HEK293 (cell line): ENCODE results near the gene SPTBN1.

Experiments used
- CTCF ChIA-PET: fragments of 350-600 bp; formaldehyde crosslinking; extraction: SDS; loops from one replicate; lab custom pipeline; 2021; ENCODE audit warnings: antibody characterized with exemption; lab: Yijun Ruan, JAX
- POLR2A ChIA-PET: fragments of 300-600 bp; formaldehyde crosslinking; extraction: SDS; loops from one replicate; lab custom pipeline; 2020; ENCODE audit warnings: antibody characterized with exemption, inconsistent platforms; lab: Yijun Ruan, JAX
- H3K27ac ChIP-seq: fragments of 200-500 bp; sonication (Bioruptor generic); 2 replicates; pipeline ENCODE4 v1.5.1; 2014; ENCODE audit warnings: low read depth, low read length, control low read depth, inconsistent platforms; ENCODE audit errors: extremely low read depth
- H3K36me3 ChIP-seq, 2 experiments: fragments of 200-500 bp in 1 of 2; sonication (Bioruptor generic) in 1 of 2; 1 replicate in 1 of 2; 2 replicates in 1 of 2; pipeline ENCODE4 v1.5.1; 2014 to 2017; ENCODE audit warnings: inconsistent platforms in 2 of 2, low read length in 2 of 2; ENCODE audit not compliant: control insufficient read depth in 2 of 2, insufficient read depth in 1 of 2
- H3K4me1 ChIP-seq: fragments of 200-500 bp; sonication (Bioruptor generic); 2 replicates; pipeline ENCODE4 v1.5.1; 2014; ENCODE audit warnings: mild to moderate bottlenecking, low read length, inconsistent platforms; ENCODE audit not compliant: control insufficient read depth, insufficient read depth
- H3K4me3 ChIP-seq: 2 replicates; pipeline ENCODE4 v1.5.1; 2011; ENCODE audit warnings: low read depth, mild to moderate bottlenecking, control low read depth, low read length, moderate library complexity
- H3K9me3 ChIP-seq: fragments of 200-500 bp; sonication (Bioruptor generic); 2 replicates; pipeline ENCODE4 v1.5.1; 2014; ENCODE audit warnings: low read depth, low read length, inconsistent platforms; ENCODE audit not compliant: control insufficient read depth, insufficient read depth
- CTCF ChIP-seq: fragments of 450-650 bp; formaldehyde crosslinking; IDR thresholded peaks from 2 replicates; pipeline ENCODE4 v1.5.1; 2016; ENCODE audit warnings: missing biosample characterization, missing genetic modification characterization
- HOXD13 ChIP-seq: sonication (generic); formaldehyde crosslinking; IDR thresholded peaks from 2 replicates; pipeline ENCODE4 v1.8.0; 2022; ENCODE audit warnings: missing genetic modification reagents, borderline replicate concordance
- INSM2 ChIP-seq: fragments of 450-650 bp; formaldehyde crosslinking; IDR thresholded peaks from 2 replicates; pipeline ENCODE4 v1.5.1; 2016; ENCODE audit warnings: missing biosample characterization, missing genetic modification characterization
- KLF7 ChIP-seq: fragments of 450-650 bp; formaldehyde crosslinking; IDR thresholded peaks from 2 replicates; pipeline ENCODE4 v1.5.1; 2016; ENCODE audit warnings: missing biosample characterization, missing genetic modification characterization, borderline replicate concordance
- RBAK ChIP-seq: fragments of 450-650 bp; formaldehyde crosslinking; IDR thresholded peaks from 2 replicates; pipeline ENCODE4 v1.5.1; 2016; ENCODE audit warnings: missing biosample characterization, missing genetic modification characterization
- YY2 ChIP-seq: fragments of 450-650 bp; formaldehyde crosslinking; IDR thresholded peaks from 2 replicates; pipeline ENCODE4 v1.5.1; 2016; ENCODE audit warnings: missing biosample characterization, missing genetic modification characterization
- ZBTB8A ChIP-seq: fragments of 450-650 bp; formaldehyde crosslinking; IDR thresholded peaks from 2 replicates; pipeline ENCODE4 v1.5.1; 2016; ENCODE audit warnings: missing biosample characterization, missing genetic modification characterization
- ZNF132 ChIP-seq: fragments of 450-650 bp; formaldehyde crosslinking; IDR thresholded peaks from 2 replicates; pipeline ENCODE4 v1.5.1; 2017; ENCODE audit warnings: missing biosample characterization, missing genetic modification characterization, borderline replicate concordance
- ZNF26 ChIP-seq: fragments of 450-650 bp; formaldehyde crosslinking; IDR thresholded peaks from 2 replicates; pipeline ENCODE4 v1.5.1; 2016; ENCODE audit warnings: missing biosample characterization, missing genetic modification characterization
- ZNF311 ChIP-seq: fragments of 450-650 bp; formaldehyde crosslinking; IDR thresholded peaks from 2 replicates; pipeline ENCODE4 v1.5.1; 2017; ENCODE audit warnings: missing biosample characterization, missing genetic modification characterization, borderline replicate concordance
- ZNF350 ChIP-seq: fragments of 450-650 bp; formaldehyde crosslinking; IDR thresholded peaks from 2 replicates; pipeline ENCODE4 v1.5.0; 2017; ENCODE audit warnings: missing biosample characterization, mild to moderate bottlenecking, missing genetic modification characterization
- ZNF404 ChIP-seq: fragments of 450-650 bp; formaldehyde crosslinking; IDR thresholded peaks from 2 replicates; pipeline ENCODE4 v1.5.1; 2017; ENCODE audit warnings: missing biosample characterization, missing genetic modification characterization
- ZNF488 ChIP-seq: fragments of 450-650 bp; formaldehyde crosslinking; IDR thresholded peaks from 2 replicates; pipeline ENCODE4 v1.5.1; 2016; ENCODE audit warnings: missing biosample characterization, missing genetic modification characterization
- ZNF529 ChIP-seq: fragments of 450-650 bp; formaldehyde crosslinking; IDR thresholded peaks from 2 replicates; pipeline ENCODE4 v1.5.1; 2017; ENCODE audit warnings: missing genetic modification characterization, missing biosample characterization; ENCODE audit not compliant: insufficient replicate concordance
- ZNF544 ChIP-seq: fragments of 450-650 bp; formaldehyde crosslinking; IDR thresholded peaks from 2 replicates; pipeline ENCODE4 v1.5.0; 2017; ENCODE audit warnings: missing biosample characterization, missing genetic modification characterization
- ZNF555 ChIP-seq: fragments of 450-650 bp; formaldehyde crosslinking; conservative IDR thresholded peaks from 2 replicates; pipeline ENCODE4 v1.5.1; 2017; ENCODE audit warnings: missing biosample characterization, mild to moderate bottlenecking, missing genetic modification characterization, inconsistent platforms
- ZNF610 ChIP-seq: fragments of 450-650 bp; formaldehyde crosslinking; IDR thresholded peaks from 2 replicates; pipeline ENCODE4 v1.5.1; 2016; ENCODE audit warnings: missing biosample characterization, missing genetic modification characterization, borderline replicate concordance
- ZNF704 ChIP-seq: fragments of 450-650 bp; formaldehyde crosslinking; IDR thresholded peaks from 2 replicates; pipeline ENCODE4 v1.5.1; 2016; ENCODE audit warnings: missing biosample characterization, missing genetic modification characterization
- ZNF776 ChIP-seq: fragments of 450-650 bp; formaldehyde crosslinking; IDR thresholded peaks from 2 replicates; pipeline ENCODE4 v1.5.0; 2017; ENCODE audit warnings: missing biosample characterization, missing genetic modification characterization, borderline replicate concordance
- ZSCAN18 ChIP-seq: fragments of 450-650 bp; formaldehyde crosslinking; IDR thresholded peaks from 2 replicates; pipeline ENCODE4 v1.5.1; 2016; ENCODE audit warnings: missing biosample characterization, missing genetic modification characterization
- TF ChIP-seq, protein P1 (sequence below): fragments of 450-650 bp; formaldehyde crosslinking; IDR thresholded peaks from 2 replicates; pipeline ENCODE4 v1.5.1; 2016; ENCODE audit warnings: missing biosample characterization, missing genetic modification characterization, borderline replicate concordance
- TF ChIP-seq, protein P2 (sequence below): fragments of 450-650 bp; formaldehyde crosslinking; IDR thresholded peaks from 2 replicates; pipeline ENCODE4 v1.5.1; 2016; ENCODE audit warnings: missing biosample characterization, missing genetic modification characterization, low read depth

The SPTBN1 gene

GRCh38 chr2:54701029-54701428 is 244.9 kb downstream of the SPTBN1 start:
- TF ChIP-seq ZNF26 (tag by site-specific recombination): no peak
- no peak for TF ChIP-seq ZNF132 (tag by site-specific recombination)
- TF ChIP-seq INSM2 (tag by site-specific recombination): no peak
- TF ChIP-seq ZBTB8A: no peak
- TF ChIP-seq HOXD13 (CRISPR knock-in tag): no peak
- no peak for TF ChIP-seq RBAK (tag by site-specific recombination)
- TF ChIP-seq ZNF610 (tag by site-specific recombination): no peak
- TF ChIP-seq ZNF311: no peak
- no peak for TF ChIP-seq CTCF (tag by site-specific recombination)
- no peak for TF ChIP-seq ZNF555 (tag by site-specific recombination)
- no peak for TF ChIP-seq ZNF529
- no peak for TF ChIP-seq ZNF404 (tag by site-specific recombination)
- TF ChIP-seq YY2 (tag by site-specific recombination): no peak
- no peak for TF ChIP-seq ZNF704 (tag by site-specific recombination)
- TF ChIP-seq ZNF488 (tag by site-specific recombination): no peak
- no peak for TF ChIP-seq ZSCAN18 (tag by site-specific recombination)
- CTCF ChIA-PET: no interaction called here
- POLR2A ChIA-PET: no interaction called here

GRCh38 chr2:54704238-54704637 is 248.1 kb downstream of the SPTBN1 start:
- POLR2A ChIA-PET: interaction anchor here (1.0 to 1.2 kb wide), 2 partner anchors 19 to 527 kb away, joined by 3 read pairs; no protein-coding TSS in a partner anchor
- CTCF ChIA-PET: interaction anchor here (0.5 to 4.8 kb wide), 45 partner anchors 8 to 934 kb away, joined by 3 to 64 read pairs (median 4); partner anchors contain the start of gene ACYP2
- H3K9me3 ChIP-seq: no peaks in the 10 kb centered on the region
- H3K27ac ChIP-seq: no peak overlapping the region
- H3K36me3 ChIP-seq: no peaks in the 10 kb centered on the region
- H3K4me3 ChIP-seq: no peak overlapping the region
- no peaks in the 10 kb centered on the region for H3K4me1 ChIP-seq
- no peak for TF ChIP-seq ZNF776 (tag by site-specific recombination)
- TF ChIP-seq, protein P1, sequence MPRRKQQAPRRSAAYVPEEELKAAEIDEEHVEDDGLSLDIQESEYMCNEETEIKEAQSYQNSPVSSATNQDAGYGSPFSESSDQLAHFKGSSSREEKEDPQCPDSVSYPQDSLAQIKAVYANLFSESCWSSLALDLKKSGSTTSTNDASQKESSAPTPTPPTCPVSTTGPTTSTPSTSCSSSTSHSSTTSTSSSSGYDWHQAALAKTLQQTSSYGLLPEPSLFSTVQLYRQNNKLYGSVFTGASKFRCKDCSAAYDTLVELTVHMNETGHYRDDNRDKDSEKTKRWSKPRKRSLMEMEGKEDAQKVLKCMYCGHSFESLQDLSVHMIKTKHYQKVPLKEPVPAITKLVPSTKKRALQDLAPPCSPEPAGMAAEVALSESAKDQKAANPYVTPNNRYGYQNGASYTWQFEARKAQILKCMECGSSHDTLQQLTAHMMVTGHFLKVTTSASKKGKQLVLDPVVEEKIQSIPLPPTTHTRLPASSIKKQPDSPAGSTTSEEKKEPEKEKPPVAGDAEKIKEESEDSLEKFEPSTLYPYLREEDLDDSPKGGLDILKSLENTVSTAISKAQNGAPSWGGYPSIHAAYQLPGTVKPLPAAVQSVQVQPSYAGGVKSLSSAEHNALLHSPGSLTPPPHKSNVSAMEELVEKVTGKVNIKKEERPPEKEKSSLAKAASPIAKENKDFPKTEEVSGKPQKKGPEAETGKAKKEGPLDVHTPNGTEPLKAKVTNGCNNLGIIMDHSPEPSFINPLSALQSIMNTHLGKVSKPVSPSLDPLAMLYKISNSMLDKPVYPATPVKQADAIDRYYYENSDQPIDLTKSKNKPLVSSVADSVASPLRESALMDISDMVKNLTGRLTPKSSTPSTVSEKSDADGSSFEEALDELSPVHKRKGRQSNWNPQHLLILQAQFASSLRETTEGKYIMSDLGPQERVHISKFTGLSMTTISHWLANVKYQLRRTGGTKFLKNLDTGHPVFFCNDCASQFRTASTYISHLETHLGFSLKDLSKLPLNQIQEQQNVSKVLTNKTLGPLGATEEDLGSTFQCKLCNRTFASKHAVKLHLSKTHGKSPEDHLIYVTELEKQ (tag by site-specific recombination): no peak
- no peak for TF ChIP-seq KLF7 (tag by site-specific recombination)
- TF ChIP-seq ZNF350 (tag by site-specific recombination): no peak
- TF ChIP-seq ZNF544: no peak
- TF ChIP-seq, protein P2, sequence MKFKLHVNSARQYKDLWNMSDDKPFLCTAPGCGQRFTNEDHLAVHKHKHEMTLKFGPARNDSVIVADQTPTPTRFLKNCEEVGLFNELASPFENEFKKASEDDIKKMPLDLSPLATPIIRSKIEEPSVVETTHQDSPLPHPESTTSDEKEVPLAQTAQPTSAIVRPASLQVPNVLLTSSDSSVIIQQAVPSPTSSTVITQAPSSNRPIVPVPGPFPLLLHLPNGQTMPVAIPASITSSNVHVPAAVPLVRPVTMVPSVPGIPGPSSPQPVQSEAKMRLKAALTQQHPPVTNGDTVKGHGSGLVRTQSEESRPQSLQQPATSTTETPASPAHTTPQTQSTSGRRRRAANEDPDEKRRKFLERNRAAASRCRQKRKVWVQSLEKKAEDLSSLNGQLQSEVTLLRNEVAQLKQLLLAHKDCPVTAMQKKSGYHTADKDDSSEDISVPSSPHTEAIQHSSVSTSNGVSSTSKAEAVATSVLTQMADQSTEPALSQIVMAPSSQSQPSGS (tag by site-specific recombination): no peak

More at GRCh38 chr2:54701029-54701428, 244.9 kb downstream of the SPTBN1 start:
- no peaks in the 10 kb centered on the region for H3K36me3 ChIP-seq
- no peaks in the 10 kb centered on the region for H3K9me3 ChIP-seq
- H3K4me3 ChIP-seq: no peak overlapping the region
- no peak overlapping the region for H3K27ac ChIP-seq
- no peaks in the 10 kb centered on the region for H3K4me1 ChIP-seq
